NCI-H2227 treated with DMSO at 0.1 percent for 48 hours (cell line): ENCODE data around the gene VPS51.

Experiments
- DNase-seq: peaks from one replicate; lab custom pipeline; 2025; lab: John Stamatoyannopoulos, UW

VPS51 gene

DNA sequence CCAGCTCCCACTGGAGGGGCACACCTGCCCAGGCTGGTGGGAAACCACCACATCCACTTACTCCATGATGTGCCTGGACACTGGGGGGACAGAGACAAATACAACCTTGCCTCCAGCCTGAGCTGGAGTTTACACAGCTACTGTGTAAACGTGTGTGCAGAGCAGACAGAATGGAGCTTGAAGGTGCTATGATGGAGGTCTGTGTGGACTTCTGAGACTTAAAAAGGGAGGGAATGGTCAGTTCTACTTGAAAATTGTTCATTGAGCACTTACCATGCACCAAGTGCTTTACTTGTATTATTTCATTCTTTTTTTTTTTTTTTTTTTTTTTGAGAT lies 23.4 kb upstream of the VPS51 start:
- DNase-seq = no peak

- DNase-seq = no peak
Observed at GRCh38 chr11:65077451-65077850, 18.6 kb upstream of the VPS51 start.

DNA sequence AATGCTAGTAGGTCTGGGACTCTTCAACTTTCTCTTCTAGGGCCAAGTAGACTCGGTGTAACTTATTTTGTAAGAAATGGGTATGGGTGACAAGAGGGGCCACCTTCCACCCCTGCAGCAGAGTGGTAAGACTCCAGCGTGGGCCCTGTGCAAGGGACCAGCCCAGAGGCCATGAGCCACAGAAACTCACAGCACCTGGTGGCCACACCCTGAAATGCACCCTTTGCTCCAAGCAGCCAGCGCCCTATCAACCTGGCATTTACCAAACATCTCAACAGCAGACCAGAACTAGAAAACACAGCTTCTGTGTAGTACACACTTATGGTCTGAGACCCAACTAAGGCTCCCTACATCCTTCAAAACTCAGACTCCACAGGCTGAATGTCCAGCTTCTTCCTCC lies 17.9 kb upstream of the VPS51 start:
- DNase-seq = no peak

- no peak for DNase-seq
Observed at GRCh38 chr11:65078786-65079342, 17.1 kb upstream of the VPS51 start.

DNA sequence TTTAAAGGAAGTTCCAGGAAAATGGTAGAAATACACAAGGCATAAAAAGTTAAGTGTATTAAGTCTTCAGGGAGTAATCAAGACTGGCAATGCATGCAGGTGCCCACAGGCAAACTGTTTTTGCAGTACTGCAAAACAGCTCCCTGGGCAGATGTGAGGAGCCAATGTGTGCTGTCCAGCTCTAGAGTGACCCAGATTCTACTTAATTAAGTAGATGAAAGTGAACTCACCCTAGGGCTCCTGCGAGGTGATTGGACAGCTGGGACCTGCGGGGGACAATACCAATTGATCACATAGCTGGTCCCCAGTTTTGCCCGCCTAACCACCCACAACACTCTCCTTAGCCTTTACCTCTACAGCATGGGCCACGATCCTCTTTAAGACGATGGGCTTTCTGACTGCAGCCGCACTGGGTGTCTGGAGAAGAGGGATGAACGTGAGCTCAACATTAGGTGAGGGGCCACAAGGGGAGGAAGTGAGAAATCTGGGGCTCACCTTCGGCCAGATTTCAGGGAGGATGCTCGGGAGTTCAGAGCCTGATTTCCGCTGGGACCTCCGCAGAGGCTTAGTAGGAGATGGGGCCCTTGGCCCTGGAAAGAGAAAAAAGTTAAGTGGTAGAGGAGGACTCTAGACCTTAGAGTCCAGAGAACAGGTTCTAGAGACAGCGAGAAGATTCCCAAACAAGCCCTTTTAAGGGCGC lies 12.7 kb upstream of the VPS51 start:
- no peak for DNase-seq

- DNase-seq = peak; percentile 94
Observed at GRCh38 chr11:65083834-65084597, 12.0 kb upstream of the VPS51 start, which contains the start of the genes CDCA5 and ZFPL1. Gene CDCA5 (minus strand): TSS chr11:65084040. CDS start chr11:65083978, 62 bp downstream. Gene ZFPL1 (plus strand): TSS chr11:65084222. CDS start chr11:65084699, 477 bp downstream.

- peak; percentile 37 for DNase-seq
Observed at GRCh38 chr11:65084598-65085375, 11.2 kb upstream of the VPS51 start.

- DNase-seq = no peak
Observed at GRCh38 chr11:65085446-65085845, 10.6 kb upstream of the VPS51 start.

- no peak for DNase-seq
Observed at GRCh38 chr11:65086809-65087208, 9.2 kb upstream of the VPS51 start.

- DNase-seq = no peak
Observed at GRCh38 chr11:65087216-65087615, 8.8 kb upstream of the VPS51 start.

- no peak for DNase-seq
Observed at GRCh38 chr11:65087827-65088226, 8.2 kb upstream of the VPS51 start.

GRCh38 chr11:65089621-65090020 lies 6.4 kb upstream of the VPS51 start:
- DNase-seq = no peak

GRCh38 chr11:65090628-65091027 lies 5.4 kb upstream of the VPS51 start:
- no peak for DNase-seq

GRCh38 chr11:65095427-65095826 lies 587 bp upstream of the VPS51 start:
- no peak for DNase-seq

DNA sequence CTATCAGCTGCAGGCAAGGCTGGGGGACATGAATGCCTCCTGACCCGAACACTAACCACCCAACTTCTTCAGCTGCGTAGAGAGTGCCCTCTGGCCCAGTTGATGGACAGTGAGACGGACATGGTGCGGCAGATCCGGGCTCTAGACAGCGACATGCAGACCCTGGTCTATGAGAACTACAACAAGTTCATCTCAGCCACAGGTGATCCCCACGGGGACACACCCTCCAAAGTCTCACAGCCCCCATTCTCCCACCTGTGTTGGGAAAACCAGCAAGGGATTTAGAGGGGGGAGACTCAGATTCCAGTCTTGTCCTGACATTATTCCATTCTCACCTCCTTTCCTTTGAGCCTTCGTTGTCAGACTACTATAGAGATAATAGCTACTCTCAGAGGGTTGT lies 912 bp downstream of the VPS51 start:
- DNase-seq = no peak

DNA sequence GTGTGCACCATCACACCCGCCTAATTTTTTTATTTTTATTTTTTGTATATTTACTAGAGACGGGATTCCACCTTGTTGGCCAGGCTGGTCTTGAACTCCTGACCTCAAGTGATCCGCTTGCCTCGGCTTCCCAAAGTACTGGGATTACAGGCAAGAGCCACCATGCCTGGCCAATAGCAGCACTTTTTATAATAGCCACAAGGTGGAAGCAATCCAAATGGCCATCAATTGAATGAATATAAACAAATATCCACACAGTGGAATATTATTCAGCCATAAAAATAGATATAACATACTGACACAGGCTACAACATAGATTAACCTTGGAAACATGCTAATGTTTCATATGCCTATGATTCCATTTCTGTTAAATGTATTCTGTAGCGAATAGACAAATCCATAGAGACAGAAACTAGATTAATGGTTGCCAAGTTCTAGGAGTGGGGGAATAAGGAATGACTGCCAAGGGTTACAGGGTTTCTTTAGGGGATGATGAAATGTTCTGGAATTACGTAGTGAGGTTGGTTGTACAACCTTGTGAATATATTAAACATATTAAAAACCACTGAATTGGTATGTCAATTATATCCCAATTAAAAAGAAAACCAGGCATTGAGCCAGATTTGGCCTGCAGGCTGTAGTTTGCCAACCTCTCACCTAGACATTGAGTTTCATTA lies 4.8 kb downstream of the VPS51 start:
- no peak for DNase-seq

GRCh38 chr11:65102142-65103095 lies 6.4 kb downstream of the VPS51 start:
- DNase-seq = no peak

- no peak for DNase-seq
Observed at GRCh38 chr11:65103476-65103875, 7.5 kb downstream of the VPS51 start.

DNA sequence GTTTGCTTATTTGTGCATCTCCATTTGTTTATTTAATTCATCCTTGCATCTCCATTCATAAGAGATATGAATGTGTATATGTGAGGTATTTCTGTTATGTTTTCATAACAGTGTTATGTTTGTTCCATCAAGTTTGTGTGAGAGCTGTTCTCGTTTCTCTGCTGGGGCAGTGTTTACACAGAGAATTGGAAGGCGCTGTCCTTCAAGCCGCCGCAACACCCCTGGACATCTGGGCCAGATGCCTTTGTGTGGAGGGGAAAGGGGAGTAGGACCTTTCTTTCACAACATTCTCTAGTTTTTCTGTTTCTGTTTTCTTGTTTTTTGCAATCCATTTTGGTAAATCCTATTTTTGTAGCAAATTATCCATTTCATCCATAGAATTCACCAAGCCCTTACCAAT lies 8.6 kb downstream of the VPS51 start:
- no peak for DNase-seq

GRCh38 chr11:65107078-65107477 lies 11.1 kb downstream of the VPS51 start:
- DNase-seq = no peak
